GM12872 (cell line): ENCODE results near the gene SCLY.
A peak's percentile ranks its signal among the peaks of the same experiment; 100 is the strongest.

Source experiments
- CTCF ChIP-seq: IDR thresholded peaks from 3 replicates; pipeline ENCODE4 v1.5.1; 2011; ENCODE audit warnings: low read depth, mild to moderate bottlenecking, low read length, moderate library complexity; ENCODE audit not compliant: insufficient read depth

The SCLY gene

GRCh38 chr2:238136820-238137537 lies 76.2 kb downstream of the SCLY start:
- TF ChIP-seq CTCF: no peak

GRCh38 chr2:238137885-238138284 lies 77.1 kb downstream of the SCLY start:
- no peak for TF ChIP-seq CTCF

GRCh38 chr2:238138331-238139195 lies 77.8 kb downstream of the SCLY start, which contains the start of gene KLHL30:
TSS of gene KLHL30 (plus strand) at chr2:238138668. CDS start at chr2:238140755, 2,087 bp downstream.
- TF ChIP-seq CTCF: no peak

GRCh38 chr2:238139196-238140039 lies 78.6 kb downstream of the SCLY start:
- TF ChIP-seq CTCF: peak; percentile 86

- TF ChIP-seq CTCF: no peak
Measured at GRCh38 chr2:238140040-238140439, 79.2 kb downstream of the SCLY start.

- TF ChIP-seq CTCF: no peak
Measured at GRCh38 chr2:238140721-238141540, 80.1 kb downstream of the SCLY start.
